Endothelial cell of umbilical vein (primary cell): ENCODE measurements around the gene MNS1. TPM values are rescaled to one million over a fixed set of nuclear protein-coding genes. Genes with fewer than 3 reads are reported as not detected.
"Not testable (repeated sequence)": the region's sequence is repeated elsewhere in the genome, so short reads cannot be mapped to it uniquely, and the experiment has no call there.

Source experiments
- BruUV-seq: library from RNA; stranded (reverse); fragments of 400-500 nt; replicated peaks from 2 replicates; lab custom pipeline; 2021; lab: Mats Ljungman, UMichigan
- CTCF ChIA-PET: fragments of 300-600, 350-600 bp; sonication (Branson Sonifier 250); formaldehyde crosslinking; loops from one replicate; lab custom pipeline; 2021; ENCODE audit warnings: antibody characterized with exemption, inconsistent platforms; lab: Charles Lee
- POLR2A ChIA-PET: fragments of 300-600, 350-600 bp; sonication (Branson Sonifier 250); formaldehyde crosslinking; loops from one replicate; lab custom pipeline; 2021; ENCODE audit warnings: antibody characterized with exemption, inconsistent platforms; lab: Charles Lee
- DNase-seq: peaks from one replicate; pipeline ENCODE4 v3.0.0-alpha.2; 2011; ENCODE audit warnings: low read depth, low spot score
- FAIRE-seq: peaks from 2 replicates; lab custom pipeline; 2011; peaks lifted over from hg19 to GRCh38; lab: Jason Lieb, UNC
- H2AFZ ChIP-seq: 2 replicates; pipeline ENCODE4 v1.6.0; 2012; ENCODE audit warnings: low read depth, low read length, control low read depth, inconsistent platforms
- H3K27ac ChIP-seq: 2 replicates; pipeline ENCODE4 v1.5.1; 2011; ENCODE audit warnings: low read depth, mild to moderate bottlenecking, control low read depth, low read length, moderate library complexity; ENCODE audit not compliant: insufficient read depth
- H3K27me3 ChIP-seq, 2 experiments: 2 replicates each; pipeline versions ENCODE4 v1.6.0 to v1.6.1; 2011; ENCODE audit warnings: low read length in 2 of 2, mixed read lengths in 1 of 2; ENCODE audit not compliant: control insufficient read depth in 2 of 2, insufficient read depth in 2 of 2
- H3K36me3 ChIP-seq, 2 experiments: 2 replicates in 1 of 2; 3 replicates in 1 of 2; pipeline ENCODE4 v1.5.1; 2011; ENCODE audit warnings: low read length in 2 of 2, mild to moderate bottlenecking in 1 of 2, moderate library complexity in 1 of 2; ENCODE audit not compliant: control insufficient read depth in 2 of 2, insufficient read depth in 2 of 2; ENCODE audit errors: extremely low read depth in 1 of 2
- H3K4me1 ChIP-seq: 3 replicates; pipeline ENCODE4 v1.5.1; 2011; ENCODE audit warnings: mild to moderate bottlenecking, low read length; ENCODE audit not compliant: control insufficient read depth, insufficient read depth; ENCODE audit errors: extremely low read depth
- H3K4me2 ChIP-seq: 2 replicates; pipeline ENCODE4 v1.6.1; 2011; ENCODE audit warnings: low read length, control low read depth, mixed read lengths; ENCODE audit not compliant: insufficient read depth
- H3K4me3 ChIP-seq, 3 experiments: fragments of 200-600 bp in 1 of 3; sonication (generic), shearing (Covaris generic) in 1 of 3; replicated peaks in 1 of 3; 2 replicates each; pipeline ENCODE4 v1.5.1; 2011 to 2016; ENCODE audit warnings: control low read depth in 3 of 3, low read length in 3 of 3, mild to moderate bottlenecking in 2 of 3, inconsistent platforms in 1 of 3, low read depth in 1 of 3, moderate library complexity in 1 of 3; ENCODE audit not compliant: insufficient read depth in 1 of 3
- H3K79me2 ChIP-seq: 2 replicates; pipeline ENCODE4 v1.6.0; 2012; ENCODE audit warnings: low read length, inconsistent platforms; ENCODE audit not compliant: control insufficient read depth, insufficient read depth
- H3K9ac ChIP-seq: replicated peaks from 2 replicates; pipeline ENCODE3; 2011; ENCODE audit warnings: low read length, control low read depth; ENCODE audit not compliant: insufficient read depth; ENCODE audit errors: extremely low read depth
- H3K9me1 ChIP-seq: replicated peaks from 3 replicates; pipeline ENCODE4 v1.6.0; 2011; ENCODE audit warnings: mild to moderate bottlenecking, low read length; ENCODE audit not compliant: control insufficient read depth, insufficient read depth; ENCODE audit errors: extremely low read depth
- H3K9me3 ChIP-seq: replicated peaks from 2 replicates; pipeline ENCODE4 v1.5.1; 2012; ENCODE audit warnings: low read length, inconsistent platforms; ENCODE audit not compliant: control insufficient read depth, insufficient read depth
- H4K20me1 ChIP-seq: replicated peaks from 2 replicates; pipeline ENCODE3; 2011; ENCODE audit warnings: mild to moderate bottlenecking, low read length; ENCODE audit not compliant: control insufficient read depth, insufficient read depth; ENCODE audit errors: extremely low read depth
- EZH2 ChIP-seq: IDR thresholded peaks from 2 replicates; pipeline ENCODE4 v1.6.1; 2012; ENCODE audit warnings: borderline replicate concordance, low read depth, mild to moderate bottlenecking, moderate library complexity, low read length, inconsistent platforms; ENCODE audit not compliant: severe bottlenecking
- FOS ChIP-seq: IDR thresholded peaks from 2 replicates; pipeline ENCODE4 v1.6.1; 2011; ENCODE audit warnings: mild to moderate bottlenecking, low read length, moderate library complexity, borderline replicate concordance; ENCODE audit not compliant: insufficient read depth
- GATA2 ChIP-seq: IDR thresholded peaks from 2 replicates; pipeline ENCODE4 v1.7.0; 2011; ENCODE audit warnings: low read depth, mild to moderate bottlenecking, moderate library complexity, mixed read lengths, low read length; ENCODE audit not compliant: insufficient read length, insufficient read depth
- JUN ChIP-seq: IDR thresholded peaks from 2 replicates; pipeline ENCODE4 v1.6.1; 2011; ENCODE audit warnings: borderline replicate concordance, low read depth; ENCODE audit not compliant: insufficient read length, insufficient read depth
- MYC ChIP-seq: IDR thresholded peaks from one replicate; pipeline ENCODE4 v1.6.1; 2011; ENCODE audit warnings: mild to moderate bottlenecking, low read depth, low read length
- POLR2A ChIP-seq: IDR thresholded peaks from 2 replicates; pipeline ENCODE4 v1.6.1; 2012; ENCODE audit warnings: low read depth, mild to moderate bottlenecking, control low read depth, low read length
- POLR2AphosphoS5 ChIP-seq: IDR thresholded peaks from 2 replicates; pipeline ENCODE4 v1.6.1; 2012; ENCODE audit warnings: low read depth, mild to moderate bottlenecking, control low read depth, low read length, moderate library complexity; ENCODE audit not compliant: insufficient read depth
- dilution Hi-C: fragments of 300-500 bp; cut with MboI; formaldehyde crosslinking; loops from one replicate; pipeline ENCODE4 v1.15.0; 2019; ENCODE audit warnings: low sequenced_read_pairs; ENCODE audit not compliant: extremely low pct_ligation_motif_present
- intact Hi-C: fragments of 100-400 bp; cut with micrococcal nuclease; formaldehyde crosslinking; loops from one replicate; pipeline ENCODE4 v1.10.0; 2022
- polyA plus RNA-seq, 4 experiments: library from polyadenylated mRNA; depleted of rRNA in 3 of 4; stranded (reverse) in 3 of 4; unstranded in 1 of 4; fragments of >200 nt; gene quantifications; 2 replicates each; pipeline versions ENCODE4 v1.2.1 to v1.2.3, GENCODE V29; 2011 to 2012; ENCODE audit warnings: missing spikeins in 1 of 4
- total RNA-seq: library from RNA; stranded (reverse); gene quantifications from 2 replicates; pipeline ENCODE4 v1.2.3, GENCODE V29; 2021
- TF ChIP-seq, protein P1 (sequence below): IDR thresholded peaks from 2 replicates; pipeline ENCODE4 v1.6.1; 2011; ENCODE audit not compliant: insufficient read depth, insufficient read length
- TF ChIP-seq, protein P2 (sequence below), 2 donors: IDR thresholded peaks; 1 replicate in 1 of 2; 2 replicates in 1 of 2; pipeline ENCODE4 v1.5.1; 2011; ENCODE audit warnings: low read length in 2 of 2, mild to moderate bottlenecking in 2 of 2, moderate library complexity in 2 of 2, control low read depth in 1 of 2, inconsistent platforms in 1 of 2, low read depth in 1 of 2; ENCODE audit not compliant: insufficient read depth in 1 of 2; ENCODE audit errors: extremely low read depth in 1 of 2

The MNS1 gene
- total and polyA plus RNA-seq, 2 donors (not counting 3 experiments of a cell fraction or from before 2014, with no cell fraction given): 0.25 to 2.6 TPM

DNA sequence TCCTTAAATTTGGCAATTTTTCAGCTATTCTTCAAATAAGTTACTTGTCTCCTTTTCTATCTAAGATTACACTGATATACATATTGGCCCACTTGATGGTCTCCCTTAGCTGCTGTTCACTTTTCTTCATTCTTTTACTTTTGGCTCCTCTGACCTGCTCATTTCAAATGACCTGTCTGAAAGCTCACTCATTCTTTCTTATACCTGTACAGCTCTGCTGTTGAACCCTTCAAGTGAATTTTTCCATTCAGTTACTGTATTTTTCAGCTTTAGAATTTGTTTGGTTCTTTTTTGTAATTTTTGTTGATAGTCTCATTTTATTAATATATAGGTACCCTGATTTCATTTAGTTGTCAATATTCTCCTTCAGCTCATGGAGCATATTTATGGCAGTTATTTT lies 39.7 kb downstream of the MNS1 start:
- Histone ChIP-seq H3K4me1 (no peaks in the 10 kb centered on the region), H3K4me3 (no peak overlapping the region), H3K79me2 (no peaks in the 10 kb centered on the region), H3K27ac (no peak overlapping the region), H3K4me2 (no peak overlapping the region), H3K36me3 (no peaks in the 10 kb centered on the region), H4K20me1 (no peaks in the 10 kb centered on the region), H3K9ac (no peak overlapping the region), H3K27me3 (no peaks in the 10 kb centered on the region), H3K9me1 (no peaks in the 10 kb centered on the region), H3K9me3 (no peaks in the 10 kb centered on the region), H2AFZ (no peak overlapping the region)
- DNase-seq (no peak), FAIRE-seq (no peak)
- BruUV-seq: no TSS peak
- intact Hi-C loops: no loop called here
- dilution Hi-C loops: no loop called here
- POLR2A ChIA-PET: no interaction called here
- TF ChIP-seq GATA2 (no peak), POLR2AphosphoS5 (no peak), EZH2 (no peak), POLR2A (no peak), MYC (no peak), FOS (no peak), JUN (no peak)
- TF ChIP-seq, protein P1, sequence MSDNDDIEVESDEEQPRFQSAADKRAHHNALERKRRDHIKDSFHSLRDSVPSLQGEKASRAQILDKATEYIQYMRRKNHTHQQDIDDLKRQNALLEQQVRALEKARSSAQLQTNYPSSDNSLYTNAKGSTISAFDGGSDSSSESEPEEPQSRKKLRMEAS: no peak
- TF ChIP-seq, protein P2, sequence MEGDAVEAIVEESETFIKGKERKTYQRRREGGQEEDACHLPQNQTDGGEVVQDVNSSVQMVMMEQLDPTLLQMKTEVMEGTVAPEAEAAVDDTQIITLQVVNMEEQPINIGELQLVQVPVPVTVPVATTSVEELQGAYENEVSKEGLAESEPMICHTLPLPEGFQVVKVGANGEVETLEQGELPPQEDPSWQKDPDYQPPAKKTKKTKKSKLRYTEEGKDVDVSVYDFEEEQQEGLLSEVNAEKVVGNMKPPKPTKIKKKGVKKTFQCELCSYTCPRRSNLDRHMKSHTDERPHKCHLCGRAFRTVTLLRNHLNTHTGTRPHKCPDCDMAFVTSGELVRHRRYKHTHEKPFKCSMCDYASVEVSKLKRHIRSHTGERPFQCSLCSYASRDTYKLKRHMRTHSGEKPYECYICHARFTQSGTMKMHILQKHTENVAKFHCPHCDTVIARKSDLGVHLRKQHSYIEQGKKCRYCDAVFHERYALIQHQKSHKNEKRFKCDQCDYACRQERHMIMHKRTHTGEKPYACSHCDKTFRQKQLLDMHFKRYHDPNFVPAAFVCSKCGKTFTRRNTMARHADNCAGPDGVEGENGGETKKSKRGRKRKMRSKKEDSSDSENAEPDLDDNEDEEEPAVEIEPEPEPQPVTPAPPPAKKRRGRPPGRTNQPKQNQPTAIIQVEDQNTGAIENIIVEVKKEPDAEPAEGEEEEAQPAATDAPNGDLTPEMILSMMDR (IDR thresholded peaks at IDR 0.05; ENCODE audit: extremely low read depth in 1 of 2, insufficient read depth in 1 of 2, low read depth in 1 of 2, low read length in 2 of 2): no peak
- CTCF ChIA-PET: interaction anchor here (1.4 to 5.5 kb wide), 2 partner anchors 15 to 175 kb away, joined by 3 to 99 read pairs; no protein-coding TSS in a partner anchor

DNA sequence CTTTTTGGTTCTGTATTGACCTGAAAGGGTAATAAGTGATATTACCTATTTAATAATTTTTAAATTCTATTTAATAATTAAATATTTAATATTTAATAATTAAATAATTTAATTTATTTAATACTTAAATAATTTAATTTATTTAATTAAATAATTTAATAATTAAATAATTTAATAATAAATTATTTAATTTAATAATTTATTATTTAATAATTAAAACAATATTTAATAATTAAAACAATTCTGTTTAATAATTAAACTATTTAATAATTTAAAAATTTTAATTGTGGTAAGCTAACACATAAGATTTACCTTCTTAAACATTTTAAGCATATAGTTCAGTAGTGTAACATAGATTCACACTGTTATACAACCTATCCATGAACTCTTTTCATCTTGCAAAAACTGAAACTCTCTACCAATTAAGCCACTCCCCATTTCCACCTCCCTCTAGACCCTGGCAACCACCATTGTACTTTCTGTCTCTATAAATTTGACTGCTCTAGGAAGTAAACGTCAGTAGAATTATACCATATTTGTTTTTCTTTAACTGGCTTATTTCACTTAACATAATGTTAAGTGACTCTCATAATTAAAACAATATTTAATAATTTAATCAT lies 51.7 kb downstream of the MNS1 start:
- H3K9me3 ChIP-seq, H3K4me2 ChIP-seq, POLR2A ChIA-PET, H3K4me1 ChIP-seq, H3K27me3 ChIP-seq, H3K79me2 ChIP-seq, intact Hi-C loops, FAIRE-seq, CTCF ChIA-PET, H3K4me3 ChIP-seq, BruUV-seq, H3K9ac ChIP-seq, H2AFZ ChIP-seq, DNase-seq, dilution Hi-C loops, H3K9me1 ChIP-seq, H3K27ac ChIP-seq, H3K36me3 ChIP-seq, H4K20me1 ChIP-seq: not testable (repeated sequence)
